HG02943 (cell line): ENCODE results near the gene SRP72.
A peak's percentile ranks its signal among the peaks of the same experiment; 100 is the strongest.
"Not testable (repeated sequence)": the region's sequence is repeated elsewhere in the genome, so short reads cannot be mapped to it uniquely, and the experiment has no call there.

Experiments
- ATAC-seq: cut with Tn5 transposase; IDR thresholded peaks from one replicate; pipeline ENCODE4 v1.9.1; 2021; ENCODE audit warnings: mild to moderate bottlenecking, low read depth, moderate library complexity; ENCODE audit not compliant: unreplicated experiment

The SRP72 gene

DNA sequence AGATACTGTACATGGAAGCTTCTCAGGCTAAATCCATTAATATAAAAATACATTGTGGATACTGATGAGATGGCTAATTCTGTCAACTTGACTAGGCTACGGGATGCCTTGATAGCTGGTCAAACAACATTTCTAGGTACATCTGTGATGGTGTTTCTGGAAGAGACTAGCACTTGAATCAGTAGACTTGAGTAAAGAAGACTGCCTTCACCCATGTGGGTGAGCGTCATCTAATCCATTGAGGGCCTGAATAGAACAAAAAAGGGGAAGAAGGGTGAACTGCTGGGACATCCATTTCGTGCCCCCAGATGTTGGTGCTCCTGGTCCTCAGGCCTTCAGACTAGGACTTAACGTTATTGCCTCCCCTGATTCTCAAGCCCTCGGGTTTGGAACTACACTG lies 3.7 kb upstream of the SRP72 start:
- ATAC-seq, result no peak

DNA sequence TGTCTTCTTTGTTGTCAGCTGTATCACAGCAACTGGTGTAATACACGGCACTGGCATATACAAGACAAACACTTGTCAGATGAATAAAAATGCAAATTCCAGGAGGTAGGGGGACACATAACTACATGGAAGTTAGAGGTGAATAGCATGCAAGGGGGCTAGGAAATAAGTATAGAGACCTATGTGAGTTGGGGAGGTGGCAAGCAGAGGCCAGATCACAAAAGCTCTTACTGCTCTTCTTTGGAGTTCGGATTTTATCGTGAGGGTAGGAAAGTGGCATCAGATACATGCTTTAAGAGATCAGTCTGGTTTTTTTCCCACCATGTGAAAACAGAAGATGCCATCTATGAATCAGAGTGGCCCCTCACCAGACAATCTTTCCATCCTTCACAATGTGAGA lies 2.8 kb upstream of the SRP72 start:
- no peak for ATAC-seq

- no peak for ATAC-seq
Measured at GRCh38 chr4:56465599-56466295, 1.7 kb upstream of the SRP72 start.

DNA sequence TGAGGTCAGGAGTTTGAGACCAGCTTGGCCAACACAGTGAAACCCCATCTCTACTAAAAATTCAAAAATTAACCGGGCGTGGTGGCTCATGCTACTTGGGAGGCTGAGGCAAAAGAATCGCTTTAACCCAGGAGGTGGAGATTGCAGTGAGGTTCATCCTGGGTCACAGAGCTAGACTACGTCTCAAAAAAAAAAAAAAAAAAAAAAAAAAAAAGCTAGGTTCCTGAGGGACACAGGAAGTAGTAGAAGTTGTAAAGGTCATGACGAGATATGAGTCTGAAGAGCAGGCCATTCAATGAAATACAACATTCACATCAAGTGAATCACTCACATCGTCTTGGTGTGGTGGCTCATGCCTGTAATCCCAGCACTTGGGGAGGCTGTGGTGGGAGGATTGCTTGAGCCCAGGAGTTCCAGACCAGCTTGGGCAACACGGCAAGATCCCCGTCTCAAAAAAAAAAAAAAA lies 1.1 kb upstream of the SRP72 start:
- ATAC-seq, result not testable (repeated sequence)

GRCh38 chr4:56466910-56467283 lies 520 bp upstream of the SRP72 start:
- ATAC-seq, result no peak

- ATAC-seq, result peak; percentile 47
Measured at GRCh38 chr4:56468097-56468422, 643 bp downstream of the SRP72 start.

GRCh38 chr4:56469489-56470210 lies 2.2 kb downstream of the SRP72 start:
- ATAC-seq, result no peak

DNA sequence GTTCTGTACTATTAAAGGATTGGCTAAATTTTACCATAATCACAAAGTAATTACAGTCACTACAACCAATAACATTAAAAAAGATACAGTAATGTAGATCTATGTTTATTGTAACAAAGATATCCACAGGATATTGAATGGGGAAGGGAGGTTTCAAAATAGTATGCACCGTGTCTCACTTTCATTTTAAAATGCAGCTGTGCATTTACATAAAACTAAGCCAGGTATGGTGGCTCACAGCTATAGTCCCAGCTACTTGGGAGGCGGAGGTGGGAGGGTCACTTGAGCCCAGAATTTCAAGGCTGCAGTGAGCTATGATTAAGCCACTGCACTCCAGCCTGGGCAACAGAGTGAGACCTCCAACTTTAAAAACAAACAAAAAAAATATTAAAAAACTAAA lies 8.5 kb downstream of the SRP72 start:
- no peak for ATAC-seq

DNA sequence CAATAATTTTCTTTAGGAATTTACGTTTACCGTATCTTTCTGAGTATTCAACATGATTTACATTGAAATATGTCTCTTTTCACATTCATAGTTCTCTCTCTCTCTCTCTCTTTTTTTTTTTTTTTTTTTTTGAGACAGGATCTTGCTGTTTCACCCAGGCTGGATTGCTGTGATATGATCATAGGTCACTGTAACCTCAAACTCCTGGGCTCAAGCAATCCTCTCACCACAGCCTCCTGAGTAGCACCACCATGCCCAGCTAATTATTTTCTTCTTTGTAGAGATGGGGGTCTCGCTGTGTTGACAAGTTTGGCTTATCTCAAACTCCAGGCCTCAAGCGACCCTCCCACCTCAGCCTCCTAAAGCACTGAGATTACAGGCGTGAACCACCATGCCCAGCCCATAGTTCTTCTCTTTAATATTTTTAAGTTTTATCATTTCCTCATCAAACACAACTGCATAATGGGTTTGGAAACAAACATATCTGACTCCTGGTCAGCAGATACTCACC lies 9.8 kb downstream of the SRP72 start:
- no peak for ATAC-seq

DNA sequence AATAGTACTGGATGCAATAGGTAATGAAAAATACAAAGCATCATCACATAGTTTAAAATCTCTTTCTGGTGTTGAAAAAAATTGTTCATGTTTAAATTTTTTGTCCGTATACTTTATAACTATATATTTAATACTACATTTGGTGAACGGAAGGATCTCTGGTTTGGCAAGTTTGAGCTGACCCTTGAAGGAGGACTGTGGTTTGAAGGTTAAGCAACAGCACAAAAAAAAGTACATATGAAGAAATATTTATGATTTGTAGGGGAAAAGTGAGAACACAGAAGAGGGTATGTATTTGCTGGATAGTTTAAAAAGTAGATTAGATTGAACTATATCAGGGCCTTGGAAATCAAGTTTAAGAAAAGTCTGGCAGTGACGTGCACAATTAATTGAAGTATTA lies 13.3 kb downstream of the SRP72 start:
- ATAC-seq, result no peak

DNA sequence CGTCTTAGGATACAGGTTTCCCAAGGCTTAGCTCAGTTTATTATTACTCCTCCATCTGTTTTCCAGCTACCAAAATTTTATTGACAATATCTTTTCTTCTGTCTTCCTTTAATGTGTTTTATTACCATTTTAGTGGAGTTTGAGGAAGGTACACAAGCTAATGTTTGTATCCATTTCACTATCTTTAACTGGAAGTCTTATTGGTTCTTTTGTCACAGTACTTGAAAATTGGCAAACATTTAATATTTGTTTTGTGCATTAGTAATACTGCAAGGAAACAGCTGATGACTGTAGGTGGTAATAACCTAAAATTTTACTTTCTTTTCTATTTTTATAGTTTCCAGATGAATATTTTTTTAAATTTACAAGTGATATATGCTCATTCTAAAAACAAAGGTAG lies 28.8 kb downstream of the SRP72 start:
- no peak for ATAC-seq

GRCh38 chr4:56505269-56506130 lies 38.1 kb downstream of the SRP72 start, which contains the start of gene ARL9:
Gene ARL9 (plus strand): TSS chr4:56505791. CDS start chr4:56505863, 72 bp downstream.
- peak; percentile 63 for ATAC-seq

DNA sequence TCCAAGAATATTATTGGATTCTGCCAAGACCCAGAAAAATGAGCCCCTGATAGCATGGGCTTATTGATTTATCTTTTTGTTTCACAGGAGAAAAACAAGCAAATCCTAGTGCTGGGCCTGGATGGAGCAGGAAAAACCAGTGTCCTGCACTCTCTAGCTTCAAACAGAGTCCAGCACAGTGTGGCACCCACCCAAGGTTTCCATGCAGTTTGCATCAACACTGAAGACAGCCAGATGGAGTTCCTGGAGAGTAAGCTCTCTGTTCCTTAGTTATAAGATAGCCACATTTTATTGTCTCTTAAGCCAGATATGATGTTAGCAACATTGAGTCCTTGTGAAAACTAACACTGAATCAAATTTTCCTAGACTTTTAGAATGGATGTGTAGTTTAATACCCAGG lies 43.7 kb downstream of the SRP72 start:
- ATAC-seq, result no peak

DNA sequence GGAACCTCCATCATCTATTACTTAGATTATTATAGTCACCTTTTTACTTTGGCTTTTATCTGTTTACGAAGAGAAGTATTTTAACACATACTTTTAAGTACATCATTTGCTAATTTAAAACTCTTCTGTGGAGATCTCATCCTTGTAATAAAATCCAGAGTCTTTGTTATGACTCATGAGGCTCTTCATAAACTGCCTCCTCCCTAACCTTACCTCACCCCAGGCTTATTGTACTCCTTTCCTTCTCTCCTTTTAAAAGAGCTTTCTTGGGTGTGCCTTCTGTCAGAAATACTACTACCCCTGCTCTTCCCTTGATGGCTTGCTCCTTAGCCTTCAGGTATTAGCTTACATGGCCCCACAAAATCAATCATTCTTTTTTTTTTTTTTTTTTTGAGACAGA lies 44.7 kb downstream of the SRP72 start:
- ATAC-seq, result no peak

- ATAC-seq, result no peak
Measured at GRCh38 chr4:56513517-56513916, 46.1 kb downstream of the SRP72 start.

DNA sequence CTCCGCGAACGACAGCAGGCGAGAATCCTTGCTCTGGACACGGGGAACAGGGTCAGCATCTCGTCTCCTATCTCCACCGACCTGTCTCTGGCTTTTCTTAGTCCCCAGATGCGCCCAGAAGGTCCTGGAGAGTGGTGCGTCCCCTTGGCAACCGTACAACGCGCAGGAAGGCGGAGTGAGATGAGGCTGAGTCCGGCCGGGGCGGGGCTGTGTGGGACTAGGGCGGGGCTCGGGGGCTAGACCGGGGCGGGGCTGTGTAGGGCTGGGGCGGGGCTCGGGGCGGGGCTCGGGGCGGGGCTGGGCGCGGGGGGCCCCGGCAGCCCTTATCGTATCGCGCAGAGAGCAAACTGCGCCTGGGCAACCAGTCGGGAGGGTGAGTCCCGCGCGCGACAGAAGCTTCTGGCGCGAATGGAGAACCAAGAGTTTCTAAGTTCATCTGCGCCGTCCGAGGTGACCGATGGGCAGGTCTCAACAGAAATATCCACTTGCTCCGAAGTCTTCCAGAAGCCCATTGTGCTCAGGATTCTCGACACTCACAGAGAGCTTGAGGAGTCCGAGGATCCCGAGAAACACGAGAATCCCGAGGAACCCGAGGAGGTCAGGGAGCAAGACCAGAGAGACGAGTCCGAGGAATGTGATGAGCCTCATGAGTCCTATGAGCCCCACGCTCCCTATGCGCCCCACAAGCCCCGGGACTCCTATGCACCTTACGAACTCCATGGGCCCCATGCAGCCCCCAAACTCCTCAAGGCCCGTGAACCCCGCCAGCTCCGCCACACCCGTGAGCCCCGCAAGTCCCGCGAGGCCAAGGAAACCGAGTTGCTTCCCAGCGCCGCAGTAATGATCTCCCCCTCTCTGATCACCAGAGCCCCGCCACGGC lies 63.1 kb downstream of the SRP72 start:
- peak; percentile 94 for ATAC-seq

DNA sequence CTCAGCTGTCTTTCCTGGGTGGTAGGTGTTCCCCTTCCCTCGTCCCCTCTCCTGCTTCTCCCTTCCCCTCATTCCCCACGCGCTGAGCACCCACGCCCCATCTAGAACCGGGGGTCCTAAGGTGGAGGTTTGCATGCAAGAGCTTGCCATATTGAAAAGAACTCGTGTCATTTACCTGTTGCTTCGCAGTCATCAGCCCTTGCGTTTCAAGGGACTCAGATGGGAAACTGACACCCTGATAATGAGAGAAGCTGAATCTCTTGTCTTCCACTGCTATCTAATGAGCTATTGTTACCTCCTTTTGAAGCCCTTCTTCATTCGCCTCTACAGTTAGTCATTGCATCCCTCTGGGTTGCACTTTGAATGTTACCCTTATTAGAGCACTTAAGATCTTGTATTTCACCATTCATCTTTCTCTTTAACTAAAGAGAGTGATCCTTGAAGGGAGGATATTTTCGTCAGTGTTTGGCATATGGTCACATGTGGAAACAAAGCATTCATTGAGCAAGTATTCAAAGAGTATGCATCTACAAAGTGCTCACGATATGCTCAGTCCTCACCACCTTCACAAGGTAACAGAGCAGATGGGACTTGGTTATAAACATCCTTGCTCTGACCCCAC lies 63.8 kb downstream of the SRP72 start:
- no peak for ATAC-seq

- ATAC-seq, result no peak
Measured at GRCh38 chr4:56531823-56532222, 64.4 kb downstream of the SRP72 start.

GRCh38 chr4:56532239-56532638 lies 64.8 kb downstream of the SRP72 start:
- no peak for ATAC-seq

- ATAC-seq, result no peak
Measured at GRCh38 chr4:56535915-56536314, 68.5 kb downstream of the SRP72 start.
